ENCODE data around the gene PMM1.

PMM1 gene

GRCh38 chr22:41587347-41587723, 2.3 kb downstream of the PMM1 start:
- DNase-seq: no peak
- no peak for TF ChIP-seq CTCF (IDR thresholded peaks at IDR 0.05; ENCODE audit: low read depth, low read length, missing control alignments)
- H3K4me3 ChIP-seq (ENCODE audit: low read depth, low read length): no peak overlapping the region
- no peaks in the 10 kb centered on the region for H3K27me3 ChIP-seq (replicated peaks)
- no peak overlapping the region for H3K27ac ChIP-seq
- in situ Hi-C loops (cut with HindIII; ENCODE audit: low pct_ligation_motif_present, low sequenced_read_pairs): no loop called here
- H3K36me3 ChIP-seq (replicated peaks): peaks cover 16% of the 10 kb centered on the region

- Histone ChIP-seq H3K36me3 (replicated peaks) (peaks cover 21% of the 10 kb centered on the region), H3K4me3 (ENCODE audit: low read depth, low read length) (no peak overlapping the region), H3K27ac (no peak overlapping the region), H3K27me3 (replicated peaks) (no peaks in the 10 kb centered on the region)
- no peak for TF ChIP-seq CTCF (IDR thresholded peaks at IDR 0.05; ENCODE audit: low read depth, low read length, missing control alignments)
- in situ Hi-C loops (cut with HindIII; ENCODE audit: low pct_ligation_motif_present, low sequenced_read_pairs): no loop called here
- DNase-seq: no peak
Measured at GRCh38 chr22:41585898-41586297, 3.7 kb downstream of the PMM1 start.

GRCh38 chr22:41584881-41585280, 4.8 kb downstream of the PMM1 start:
- Histone ChIP-seq H3K36me3 (replicated peaks) (peaks cover 26% of the 10 kb centered on the region), H3K4me3 (ENCODE audit: low read depth, low read length) (no peak overlapping the region)
- TF ChIP-seq CTCF (IDR thresholded peaks at IDR 0.05; ENCODE audit: low read depth, low read length, missing control alignments): no peak

GRCh38 chr22:41582694-41583093, 6.9 kb downstream of the PMM1 start:
- in situ Hi-C loops (cut with HindIII; ENCODE audit: low pct_ligation_motif_present, low sequenced_read_pairs): no loop called here
- no peak for TF ChIP-seq CTCF (IDR thresholded peaks at IDR 0.05; ENCODE audit: low read depth, low read length, missing control alignments)
- Histone ChIP-seq H3K27ac (no peak overlapping the region), H3K4me3 (ENCODE audit: low read depth, low read length) (no peak overlapping the region), H3K27me3 (replicated peaks) (no peaks in the 10 kb centered on the region), H3K36me3 (replicated peaks) (peaks cover 39% of the 10 kb centered on the region)
- no peak for DNase-seq

More at GRCh38 chr22:41584881-41585280, 4.8 kb downstream of the PMM1 start:
- no peak for DNase-seq
- in situ Hi-C loops (cut with HindIII; ENCODE audit: low pct_ligation_motif_present, low sequenced_read_pairs): no loop called here
- H3K27me3 ChIP-seq (replicated peaks): no peaks in the 10 kb centered on the region
- no peak overlapping the region for H3K27ac ChIP-seq

GRCh38 chr22:41579997-41580355, 9.7 kb downstream of the PMM1 start:
- in situ Hi-C loops (cut with HindIII; ENCODE audit: low pct_ligation_motif_present, low sequenced_read_pairs): no loop called here
- Histone ChIP-seq H3K36me3 (replicated peaks) (peaks cover 46% of the 10 kb centered on the region), H3K27ac (no peak overlapping the region), H3K27me3 (replicated peaks) (no peaks in the 10 kb centered on the region), H3K4me3 (ENCODE audit: low read depth, low read length) (no peak overlapping the region)
- TF ChIP-seq CTCF (IDR thresholded peaks at IDR 0.05; ENCODE audit: low read depth, low read length, missing control alignments): no peak
- no peak for DNase-seq

- Histone ChIP-seq H3K4me3 (ENCODE audit: low read depth, low read length) (no peak overlapping the region), H3K27ac (no peak overlapping the region), H3K36me3 (replicated peaks) (peaks cover 44% of the 10 kb centered on the region), H3K27me3 (replicated peaks) (no peaks in the 10 kb centered on the region)
- no peak for TF ChIP-seq CTCF (IDR thresholded peaks at IDR 0.05; ENCODE audit: low read depth, low read length, missing control alignments)
- no peak for DNase-seq
- in situ Hi-C loops (cut with HindIII; ENCODE audit: low pct_ligation_motif_present, low sequenced_read_pairs): no loop called here
Measured at GRCh38 chr22:41579297-41579996, 10.2 kb downstream of the PMM1 start.

All from brain microvascular endothelial cell (primary cell).